GM18517 (cell line): Measurements from ENCODE around the gene EYS.
A peak's percentile ranks its signal among the peaks of the same experiment; 100 is the strongest.
"Not testable (repeated sequence)": the region's sequence is repeated elsewhere in the genome, so short reads cannot be mapped to it uniquely, and the experiment has no call there.

Experiments
- ATAC-seq: cut with Tn5 transposase; IDR thresholded peaks from one replicate; pipeline ENCODE4 v1.9.1; 2021; ENCODE audit warnings: mild to moderate bottlenecking, moderate library complexity; ENCODE audit not compliant: unreplicated experiment

The EYS gene

GRCh38 chr6:63738190-63738589 is 1968.8 kb downstream of the EYS start:
- ATAC-seq, result not testable (repeated sequence)

- no peak for ATAC-seq
Observed at GRCh38 chr6:63734923-63735322, 1972.1 kb downstream of the EYS start.

- ATAC-seq, result no peak
Observed at GRCh38 chr6:63732336-63732735, 1974.7 kb downstream of the EYS start.

GRCh38 chr6:63731930-63732329 is 1975.1 kb downstream of the EYS start:
- ATAC-seq, result no peak

GRCh38 chr6:63730311-63730710 is 1976.7 kb downstream of the EYS start:
- no peak for ATAC-seq

- no peak for ATAC-seq
Observed at GRCh38 chr6:63724721-63725120, 1982.3 kb downstream of the EYS start.

GRCh38 chr6:63721181-63721580 is 1985.8 kb downstream of the EYS start:
- ATAC-seq, result no peak

GRCh38 chr6:63716169-63716568 is 1990.9 kb downstream of the EYS start:
- no peak for ATAC-seq

GRCh38 chr6:63714091-63714490 is 1992.9 kb downstream of the EYS start:
- ATAC-seq, result no peak

GRCh38 chr6:63713332-63713731 is 1993.7 kb downstream of the EYS start:
- no peak for ATAC-seq

GRCh38 chr6:63709148-63709547 is 1997.9 kb downstream of the EYS start:
- no peak for ATAC-seq

GRCh38 chr6:63708631-63709030 is 1998.4 kb downstream of the EYS start:
- no peak for ATAC-seq

GRCh38 chr6:63706630-63707029 is 2000.4 kb downstream of the EYS start:
- no peak for ATAC-seq

- no peak for ATAC-seq
Observed at GRCh38 chr6:63705707-63706106, 2001.3 kb downstream of the EYS start.

GRCh38 chr6:63690221-63690620 is 2016.8 kb downstream of the EYS start:
- ATAC-seq, result no peak

GRCh38 chr6:63689421-63689820 is 2017.6 kb downstream of the EYS start:
- no peak for ATAC-seq

GRCh38 chr6:63685446-63686379 is 2021.3 kb downstream of the EYS start:
- ATAC-seq, result peak; percentile 85

- peak; percentile 37 for ATAC-seq
Observed at GRCh38 chr6:63683071-63683603, 2023.9 kb downstream of the EYS start.

- ATAC-seq, result no peak
Observed at GRCh38 chr6:63677282-63677681, 2029.7 kb downstream of the EYS start.

- no peak for ATAC-seq
Observed at GRCh38 chr6:63676412-63677114, 2030.5 kb downstream of the EYS start.

- ATAC-seq, result no peak
Observed at GRCh38 chr6:63675138-63675537, 2031.9 kb downstream of the EYS start.

- no peak for ATAC-seq
Observed at GRCh38 chr6:63674635-63675034, 2032.4 kb downstream of the EYS start.
